SK-N-SH treated with all-trans-retinoic acid at 6 μM for 48 hours (cell line): ENCODE results near the gene PKD2L1.

ENCODE experiments used
- ATAC-seq: fragments of 200-7000 bp; cut with Tn5 transposase; 3 replicates; pipeline ENCODE4 v1.9.1; 2020; ENCODE audit warnings: mild to moderate bottlenecking, moderate library complexity
- ARNTL ChIP-seq: fragments of 450-650 bp; formaldehyde crosslinking; IDR thresholded peaks from 2 replicates; pipeline ENCODE4 v1.5.0; 2020; ENCODE audit warnings: low read depth, mild to moderate bottlenecking, moderate library complexity, borderline replicate concordance
- BACH2 ChIP-seq: fragments of 250-450 bp; sonication (Bioruptor Pico); IDR thresholded peaks from 2 replicates; pipeline ENCODE4 v1.9.0; 2021; ENCODE audit warnings: mild to moderate bottlenecking, borderline replicate concordance
- CSDC2 ChIP-seq: fragments of 250-450 bp; sonication (Bioruptor Pico); IDR thresholded peaks from 2 replicates; pipeline ENCODE4 v1.5.0; 2020; ENCODE audit warnings: mild to moderate bottlenecking, moderate library complexity
- ESRRG ChIP-seq: fragments of 250-450 bp; sonication (Bioruptor Pico); IDR thresholded peaks from 2 replicates; pipeline ENCODE4 v1.6.1; 2021; ENCODE audit warnings: mild to moderate bottlenecking
- GLIS3 ChIP-seq: fragments of 250-450 bp; sonication (Bioruptor Pico); IDR thresholded peaks from 2 replicates; pipeline ENCODE4 v1.5.0; 2020; ENCODE audit warnings: mild to moderate bottlenecking, moderate library complexity
- ISL1 ChIP-seq: fragments of 250-450 bp; sonication (Bioruptor Pico); IDR thresholded peaks from 2 replicates; pipeline ENCODE4 v2.1.2; 2022; ENCODE audit warnings: mild to moderate bottlenecking, moderate library complexity
- OSR1 ChIP-seq: fragments of 250-450 bp; sonication (Bioruptor Pico); IDR thresholded peaks from 2 replicates; pipeline ENCODE4 v1.8.0; 2022; ENCODE audit warnings: moderate library complexity, mild to moderate bottlenecking, inconsistent platforms
- PPARA ChIP-seq: fragments of 250-450 bp; sonication (Bioruptor Pico); IDR thresholded peaks from 2 replicates; pipeline ENCODE4 v1.5.0; 2020; ENCODE audit warnings: mild to moderate bottlenecking, borderline replicate concordance
- RARB ChIP-seq: fragments of 250-450 bp; sonication (Bioruptor Pico); IDR thresholded peaks from 2 replicates; pipeline ENCODE4 v1.8.0; 2021; ENCODE audit warnings: mild to moderate bottlenecking, moderate library complexity
- SNAI2 ChIP-seq: fragments of 250-450 bp; sonication (Bioruptor Pico); IDR thresholded peaks from 2 replicates; pipeline ENCODE4 v1.5.0; 2020; ENCODE audit warnings: mild to moderate bottlenecking, moderate library complexity
- TCF4 ChIP-seq: fragments of 250-450 bp; sonication (Bioruptor Pico); IDR thresholded peaks from 2 replicates; pipeline ENCODE4 v1.8.0; 2021; ENCODE audit warnings: mild to moderate bottlenecking, moderate library complexity, borderline replicate concordance
- TOX ChIP-seq: fragments of 250-450 bp; sonication (Bioruptor Pico); IDR thresholded peaks from 2 replicates; pipeline ENCODE4 v1.8.0; 2021; ENCODE audit warnings: mild to moderate bottlenecking, moderate library complexity, borderline replicate concordance
- ZC3H10 ChIP-seq: fragments of 250-450 bp; sonication (Bioruptor Pico); IDR thresholded peaks from 2 replicates; pipeline ENCODE4 v1.5.1; 2021; ENCODE audit warnings: mild to moderate bottlenecking, moderate library complexity
- ZFP3 ChIP-seq: fragments of 250-450 bp; sonication (Bioruptor Pico); IDR thresholded peaks from 2 replicates; pipeline ENCODE4 v1.5.0; 2020; ENCODE audit warnings: mild to moderate bottlenecking, moderate library complexity
- ZFP30 ChIP-seq: fragments of 450-650 bp; formaldehyde crosslinking; IDR thresholded peaks from 2 replicates; pipeline ENCODE4 v1.5.0; 2022; ENCODE audit warnings: mild to moderate bottlenecking, moderate library complexity
- ZNF70 ChIP-seq: fragments of 450-650 bp; formaldehyde crosslinking; IDR thresholded peaks from 2 replicates; pipeline ENCODE4 v1.5.0; 2020; ENCODE audit warnings: mild to moderate bottlenecking, moderate library complexity
- ZNF8 ChIP-seq: fragments of 450-650 bp; formaldehyde crosslinking; IDR thresholded peaks from 2 replicates; pipeline ENCODE4 v1.5.0; 2020; ENCODE audit warnings: mild to moderate bottlenecking, moderate library complexity
- TF ChIP-seq, protein P1 (sequence below): fragments of 250-450 bp; sonication (Bioruptor Pico); IDR thresholded peaks from 2 replicates; pipeline ENCODE4 v1.5.1; 2020; ENCODE audit warnings: low read depth, mild to moderate bottlenecking, moderate library complexity
- TF ChIP-seq, protein P2 (sequence below): fragments of 250-450 bp; sonication (Bioruptor Pico); IDR thresholded peaks from 2 replicates; pipeline ENCODE4 v1.5.0; 2020; ENCODE audit warnings: mild to moderate bottlenecking, moderate library complexity
- TF ChIP-seq, protein P3 (sequence below): fragments of 250-450 bp; sonication (Bioruptor Pico); IDR thresholded peaks from 2 replicates; pipeline ENCODE4 v1.8.0; 2021; ENCODE audit warnings: low read depth, mild to moderate bottlenecking, moderate library complexity, borderline replicate concordance
- TF ChIP-seq, protein P4 (sequence below): fragments of 250-450 bp; sonication (Bioruptor Pico); IDR thresholded peaks from 2 replicates; pipeline ENCODE4 v1.8.0; 2020; ENCODE audit warnings: mild to moderate bottlenecking, moderate library complexity, borderline replicate concordance

PKD2L1 gene

DNA sequence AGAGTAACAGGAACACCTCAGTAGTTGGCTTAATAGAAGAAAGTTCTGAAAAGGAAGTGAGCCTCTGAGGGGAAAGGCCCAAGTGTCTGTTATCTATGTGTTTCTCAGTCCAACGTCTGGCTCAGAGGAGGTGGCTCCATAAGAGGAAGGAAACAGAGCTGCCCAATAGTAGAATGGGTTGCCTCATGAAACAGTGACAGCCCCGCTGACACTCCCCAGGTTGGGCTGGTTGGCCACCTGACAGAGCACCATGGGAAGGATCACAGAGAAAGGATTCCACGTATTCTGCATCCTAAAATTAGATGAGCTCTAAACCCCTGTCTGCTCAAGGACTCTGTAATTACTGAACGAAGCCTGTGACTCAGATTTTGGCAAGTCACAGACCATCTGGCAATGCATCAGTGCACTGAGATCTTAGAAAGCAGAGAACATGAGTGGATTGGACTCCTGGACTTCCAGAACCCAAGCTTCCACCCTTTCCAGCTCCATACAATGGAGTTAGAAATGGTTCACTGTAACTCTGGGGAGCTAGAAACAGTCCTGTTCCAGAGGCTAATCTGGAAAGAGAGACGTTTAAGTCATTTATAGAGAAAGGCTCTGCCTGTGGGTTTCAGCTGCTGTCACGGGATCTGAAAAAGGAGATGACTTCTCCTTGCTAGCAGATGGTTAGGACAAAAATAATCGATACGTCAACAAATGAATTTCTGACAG, 2.9 kb downstream of the PKD2L1 start (continued):
- no peak for TF ChIP-seq ZFP3 (CRISPR knock-in tag)

DNA sequence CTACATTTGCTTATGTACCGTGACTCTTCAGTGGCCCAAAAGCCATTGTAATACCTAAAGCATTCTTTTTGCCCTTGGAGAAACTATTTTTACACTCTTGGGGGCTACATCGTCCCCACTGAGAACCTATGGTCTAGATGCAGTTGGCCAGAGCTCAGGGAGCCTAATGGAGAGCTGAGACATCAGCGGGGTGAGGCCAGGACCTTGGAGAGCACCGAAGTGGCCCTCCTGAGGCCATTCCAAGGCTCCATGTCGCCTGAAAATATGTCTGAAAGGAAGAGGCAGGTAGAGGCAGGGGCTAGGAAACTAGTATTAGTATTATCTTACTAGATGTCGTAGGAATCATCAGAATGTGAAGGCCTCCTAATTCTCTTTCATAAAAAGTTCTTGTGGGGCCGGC, 4.9 kb downstream of the PKD2L1 start:
- TF ChIP-seq, protein P1, sequence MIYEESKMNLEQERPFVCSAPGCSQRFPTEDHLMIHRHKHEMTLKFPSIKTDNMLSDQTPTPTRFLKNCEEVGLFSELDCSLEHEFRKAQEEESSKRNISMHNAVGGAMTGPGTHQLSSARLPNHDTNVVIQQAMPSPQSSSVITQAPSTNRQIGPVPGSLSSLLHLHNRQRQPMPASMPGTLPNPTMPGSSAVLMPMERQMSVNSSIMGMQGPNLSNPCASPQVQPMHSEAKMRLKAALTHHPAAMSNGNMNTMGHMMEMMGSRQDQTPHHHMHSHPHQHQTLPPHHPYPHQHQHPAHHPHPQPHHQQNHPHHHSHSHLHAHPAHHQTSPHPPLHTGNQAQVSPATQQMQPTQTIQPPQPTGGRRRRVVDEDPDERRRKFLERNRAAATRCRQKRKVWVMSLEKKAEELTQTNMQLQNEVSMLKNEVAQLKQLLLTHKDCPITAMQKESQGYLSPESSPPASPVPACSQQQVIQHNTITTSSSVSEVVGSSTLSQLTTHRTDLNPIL (CRISPR knock-in tag): no peak
- no peak for TF ChIP-seq TOX (CRISPR knock-in tag)
- TF ChIP-seq ZC3H10 (CRISPR knock-in tag): no peak
- TF ChIP-seq ZNF70 (CRISPR knock-in tag): no peak
- TF ChIP-seq ZFP30 (CRISPR knock-in tag): no peak
- no peak for TF ChIP-seq ZNF8
- no peak for TF ChIP-seq PPARA (CRISPR knock-in tag)
- TF ChIP-seq OSR1: no peak
- TF ChIP-seq RARB (CRISPR knock-in tag): no peak
- TF ChIP-seq BACH2 (CRISPR knock-in tag): no peak
- TF ChIP-seq TCF4 (CRISPR knock-in tag): no peak
- TF ChIP-seq CSDC2 (CRISPR knock-in tag): no peak
- TF ChIP-seq ARNTL (CRISPR knock-in tag): no peak
- TF ChIP-seq SNAI2: no peak
- no peak for TF ChIP-seq ISL1 (CRISPR knock-in tag)
- TF ChIP-seq, protein P2, sequence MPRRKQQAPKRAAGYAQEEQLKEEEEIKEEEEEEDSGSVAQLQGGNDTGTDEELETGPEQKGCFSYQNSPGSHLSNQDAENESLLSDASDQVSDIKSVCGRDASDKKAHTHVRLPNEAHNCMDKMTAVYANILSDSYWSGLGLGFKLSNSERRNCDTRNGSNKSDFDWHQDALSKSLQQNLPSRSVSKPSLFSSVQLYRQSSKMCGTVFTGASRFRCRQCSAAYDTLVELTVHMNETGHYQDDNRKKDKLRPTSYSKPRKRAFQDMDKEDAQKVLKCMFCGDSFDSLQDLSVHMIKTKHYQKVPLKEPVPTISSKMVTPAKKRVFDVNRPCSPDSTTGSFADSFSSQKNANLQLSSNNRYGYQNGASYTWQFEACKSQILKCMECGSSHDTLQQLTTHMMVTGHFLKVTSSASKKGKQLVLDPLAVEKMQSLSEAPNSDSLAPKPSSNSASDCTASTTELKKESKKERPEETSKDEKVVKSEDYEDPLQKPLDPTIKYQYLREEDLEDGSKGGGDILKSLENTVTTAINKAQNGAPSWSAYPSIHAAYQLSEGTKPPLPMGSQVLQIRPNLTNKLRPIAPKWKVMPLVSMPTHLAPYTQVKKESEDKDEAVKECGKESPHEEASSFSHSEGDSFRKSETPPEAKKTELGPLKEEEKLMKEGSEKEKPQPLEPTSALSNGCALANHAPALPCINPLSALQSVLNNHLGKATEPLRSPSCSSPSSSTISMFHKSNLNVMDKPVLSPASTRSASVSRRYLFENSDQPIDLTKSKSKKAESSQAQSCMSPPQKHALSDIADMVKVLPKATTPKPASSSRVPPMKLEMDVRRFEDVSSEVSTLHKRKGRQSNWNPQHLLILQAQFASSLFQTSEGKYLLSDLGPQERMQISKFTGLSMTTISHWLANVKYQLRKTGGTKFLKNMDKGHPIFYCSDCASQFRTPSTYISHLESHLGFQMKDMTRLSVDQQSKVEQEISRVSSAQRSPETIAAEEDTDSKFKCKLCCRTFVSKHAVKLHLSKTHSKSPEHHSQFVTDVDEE (CRISPR knock-in tag): no peak
- 0 out of 3 replicates have a peak, but pooled peaks have one; percentile 36 for ATAC-seq

DNA sequence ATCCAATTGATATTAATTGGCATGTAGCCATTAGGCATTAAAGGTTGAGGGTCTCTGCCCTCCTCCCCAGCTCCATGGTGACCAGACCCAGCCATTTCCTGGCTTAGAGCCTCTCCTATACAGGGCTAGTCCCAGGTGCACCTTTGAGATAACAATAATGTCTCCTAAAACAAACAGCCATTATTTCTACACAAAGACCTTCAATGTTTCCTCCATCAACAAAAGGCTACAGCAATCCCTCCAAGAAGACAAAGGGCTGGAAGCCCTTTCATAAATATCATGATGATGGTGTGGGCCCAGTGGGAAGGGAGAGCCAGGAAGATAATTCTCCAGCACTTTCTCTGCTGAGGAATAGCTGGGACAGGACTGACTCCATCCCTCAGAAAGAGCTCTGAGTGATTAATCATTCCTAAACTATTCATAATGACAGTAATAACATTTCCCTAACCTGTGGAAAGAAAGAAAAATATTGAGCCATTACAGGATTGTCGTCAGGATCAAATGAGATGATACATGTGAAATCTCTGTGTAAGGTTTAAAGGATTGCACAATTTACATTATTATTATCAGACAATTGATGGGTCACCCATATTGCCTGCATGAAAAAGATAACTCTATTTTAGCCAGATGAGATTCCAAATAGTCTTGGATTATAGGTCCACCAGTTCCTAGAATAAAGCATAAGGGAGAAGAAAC, 10.2 kb downstream of the PKD2L1 start:
- ATAC-seq: no peak

More for the DNA sequence above, 10.2 kb downstream of the PKD2L1 start:
- TF ChIP-seq OSR1 (no peak), ARNTL (CRISPR knock-in tag) (no peak), PPARA (CRISPR knock-in tag) (no peak), ZFP30 (CRISPR knock-in tag) (no peak), ZC3H10 (CRISPR knock-in tag) (no peak), ZNF70 (CRISPR knock-in tag) (no peak), ESRRG (CRISPR knock-in tag) (no peak), TCF4 (CRISPR knock-in tag) (no peak), GLIS3 (CRISPR knock-in tag) (no peak), CSDC2 (CRISPR knock-in tag) (no peak), ZNF8 (no peak)
- TF ChIP-seq, protein P3, sequence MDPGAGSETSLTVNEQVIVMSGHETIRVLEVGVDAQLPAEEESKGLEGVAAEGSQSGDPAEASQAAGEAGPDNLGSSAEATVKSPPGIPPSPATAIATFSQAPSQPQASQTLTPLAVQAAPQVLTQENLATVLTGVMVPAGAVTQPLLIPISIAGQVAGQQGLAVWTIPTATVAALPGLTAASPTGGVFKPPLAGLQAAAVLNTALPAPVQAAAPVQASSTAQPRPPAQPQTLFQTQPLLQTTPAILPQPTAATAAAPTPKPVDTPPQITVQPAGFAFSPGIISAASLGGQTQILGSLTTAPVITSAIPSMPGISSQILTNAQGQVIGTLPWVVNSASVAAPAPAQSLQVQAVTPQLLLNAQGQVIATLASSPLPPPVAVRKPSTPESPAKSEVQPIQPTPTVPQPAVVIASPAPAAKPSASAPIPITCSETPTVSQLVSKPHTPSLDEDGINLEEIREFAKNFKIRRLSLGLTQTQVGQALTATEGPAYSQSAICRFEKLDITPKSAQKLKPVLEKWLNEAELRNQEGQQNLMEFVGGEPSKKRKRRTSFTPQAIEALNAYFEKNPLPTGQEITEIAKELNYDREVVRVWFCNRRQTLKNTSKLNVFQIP: no peak
- TF ChIP-seq, protein P4, sequence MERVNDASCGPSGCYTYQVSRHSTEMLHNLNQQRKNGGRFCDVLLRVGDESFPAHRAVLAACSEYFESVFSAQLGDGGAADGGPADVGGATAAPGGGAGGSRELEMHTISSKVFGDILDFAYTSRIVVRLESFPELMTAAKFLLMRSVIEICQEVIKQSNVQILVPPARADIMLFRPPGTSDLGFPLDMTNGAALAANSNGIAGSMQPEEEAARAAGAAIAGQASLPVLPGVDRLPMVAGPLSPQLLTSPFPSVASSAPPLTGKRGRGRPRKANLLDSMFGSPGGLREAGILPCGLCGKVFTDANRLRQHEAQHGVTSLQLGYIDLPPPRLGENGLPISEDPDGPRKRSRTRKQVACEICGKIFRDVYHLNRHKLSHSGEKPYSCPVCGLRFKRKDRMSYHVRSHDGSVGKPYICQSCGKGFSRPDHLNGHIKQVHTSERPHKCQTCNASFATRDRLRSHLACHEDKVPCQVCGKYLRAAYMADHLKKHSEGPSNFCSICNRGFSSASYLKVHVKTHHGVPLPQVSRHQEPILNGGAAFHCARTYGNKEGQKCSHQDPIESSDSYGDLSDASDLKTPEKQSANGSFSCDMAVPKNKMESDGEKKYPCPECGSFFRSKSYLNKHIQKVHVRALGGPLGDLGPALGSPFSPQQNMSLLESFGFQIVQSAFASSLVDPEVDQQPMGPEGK: no peak
- TF ChIP-seq, protein P2 (CRISPR knock-in tag): no peak
- TF ChIP-seq, all 23 proteins: peak for 0
